Naive thymus-derived CD8-positive, alpha-beta T cell (primary cell): ENCODE results near the gene MYRFL. TPM values are rescaled to one million over a fixed set of nuclear protein-coding genes. Genes with fewer than 3 reads are reported as not detected.
A peak's percentile ranks its signal among the peaks of the same experiment; 100 is the strongest.
"Not testable (repeated sequence)": the region's sequence is repeated elsewhere in the genome, so short reads cannot be mapped to it uniquely, and the experiment has no call there.

ENCODE experiments used
- ATAC-seq, 2 donors: fragments of 150-1000 bp; cut with Tn5 transposase in 1 of 2; sonication (Bioruptor Pico), chemical (Tn5 transposase) in 1 of 2; 1 replicate in 1 of 2; 2 replicates in 1 of 2; pipeline ENCODE4 v1.10.0; 2021; ENCODE audit warnings: mild to moderate bottlenecking in 2 of 2, moderate library complexity in 2 of 2
- POLR2A ChIA-PET: fragments of 350-600 bp; sonication (Branson Sonifier 250); formaldehyde crosslinking; loops from one replicate; lab custom pipeline; 2021; ENCODE audit warnings: antibody characterized with exemption; lab: Charles Lee
- DNase-seq, 10 donors: peaks; one replicate each; pipeline versions ENCODE4 v3.0.0 to v3.0.0-alpha.2; 2020 to 2022
- H3K27ac Mint-ChIP-seq, 10 donors: one replicate each; pipeline ENCODE4 v1.8.0; 2020 to 2022; ENCODE audit warnings: mild to moderate bottlenecking in 10 of 10, mixed read lengths in 10 of 10, moderate library complexity in 4 of 10, inconsistent platforms in 1 of 10
- H3K27me3 Mint-ChIP-seq, 5 donors: one replicate each; pipeline ENCODE4 v1.8.0; 2021 to 2022; ENCODE audit warnings: mixed read lengths in 5 of 5
- H3K36me3 Mint-ChIP-seq, 3 donors: one replicate each; pipeline ENCODE4 v1.8.0; 2020 to 2022; ENCODE audit warnings: mixed read lengths in 3 of 3, mild to moderate bottlenecking in 2 of 3, inconsistent platforms in 1 of 3
- H3K4me1 Mint-ChIP-seq, 4 donors: one replicate each; pipeline ENCODE4 v1.8.0; 2021 to 2022; ENCODE audit warnings: mixed read lengths in 4 of 4
- H3K4me3 Mint-ChIP-seq, 10 donors: one replicate each; pipeline ENCODE4 v1.8.0; 2020 to 2022; ENCODE audit warnings: mild to moderate bottlenecking in 10 of 10, mixed read lengths in 10 of 10, moderate library complexity in 6 of 10, inconsistent platforms in 1 of 10
- H3K9me3 Mint-ChIP-seq, 9 donors: one replicate each; pipeline ENCODE4 v1.8.0; 2020 to 2022; ENCODE audit warnings: mixed read lengths in 9 of 9, mild to moderate bottlenecking in 3 of 9, inconsistent platforms in 1 of 9, moderate library complexity in 1 of 9
- polyA plus RNA-seq, 3 donors: library from polyadenylated mRNA; unstranded; fragments of 300-500 nt; fragmentation: Illumina TruSeq; gene quantifications; one replicate each; pipeline ENCODE4 v1.2.3, GENCODE V29; 2021
- total RNA-seq, 8 experiments: library from RNA in 2 of 8; stranded (reverse) in 2 of 8; gene quantifications; one replicate each; pipeline ENCODE4 v1.2.3 and lab custom pipeline; 2021 to 2026

MYRFL gene
- total and polyA plus RNA-seq, 5 experiments from 2014 or later = not detected

- no peak for ATAC-seq
- Mint-ChIP-seq H3K4me3 (no peak overlapping the region), H3K27me3 (peaks cover 0 to 7% (median 3%) of the 10 kb centered on the region in 5 donors), H3K9me3 (peaks cover 0 to 26% (median 15%) of the 10 kb centered on the region in 9 donors), H3K27ac (no peak overlapping the region), H3K4me1 (no peaks in the 10 kb centered on the region), H3K36me3 (peaks cover 0 to 14% (median 3%) of the 10 kb centered on the region in 3 donors)
- POLR2A ChIA-PET = no interaction called here
- DNase-seq = no peak
These were observed 26.9 kb downstream of the MYRFL start for GRCh38 chr12:69851976-69852375.

GRCh38 chr12:69853176-69853961 is 28.3 kb downstream of the MYRFL start:
- DNase-seq, ATAC-seq, H3K27ac Mint-ChIP-seq, H3K4me3 Mint-ChIP-seq, H3K27me3 Mint-ChIP-seq, POLR2A ChIA-PET, H3K4me1 Mint-ChIP-seq: not testable (repeated sequence)
- peaks cover 0 to 31% (median 18%) of the 10 kb centered on the region in 9 donors for H3K9me3 Mint-ChIP-seq
- H3K36me3 Mint-ChIP-seq = peaks cover 0 to 14% (median 3%) of the 10 kb centered on the region in 3 donors

- POLR2A ChIA-PET = no interaction called here
- no peaks in the 10 kb centered on the region for H3K4me1 Mint-ChIP-seq
- no peak overlapping the region for H3K4me3 Mint-ChIP-seq
- peaks cover 0 to 6% (median 0%) of the 10 kb centered on the region in 9 donors for H3K9me3 Mint-ChIP-seq
- no peak for ATAC-seq
- peaks cover 0 to 3% (median 0%) of the 10 kb centered on the region in 3 donors for H3K36me3 Mint-ChIP-seq
- no peak for DNase-seq
- H3K27me3 Mint-ChIP-seq = peaks cover 6 to 31% (median 26%) of the 10 kb centered on the region in 5 donors
- H3K27ac Mint-ChIP-seq = no peak overlapping the region
These were observed 41.7 kb downstream of the MYRFL start for GRCh38 chr12:69866698-69867097.

- ATAC-seq = no peak
- Mint-ChIP-seq H3K36me3 (peaks cover 0 to 3% (median 0%) of the 10 kb centered on the region in 3 donors), H3K27me3 (peaks cover 8 to 33% (median 27%) of the 10 kb centered on the region in 5 donors), H3K27ac (no peak overlapping the region), H3K4me3 (no peak overlapping the region), H3K4me1 (no peaks in the 10 kb centered on the region), H3K9me3 (peaks cover 0 to 2% (median 0%) of the 10 kb centered on the region in 9 donors)
- no peak for DNase-seq
- POLR2A ChIA-PET = no interaction called here
These were observed 43.7 kb downstream of the MYRFL start for GRCh38 chr12:69868695-69869094.

- ATAC-seq = no peak
- H3K27me3 Mint-ChIP-seq = peaks cover 6 to 30% (median 16%) of the 10 kb centered on the region in 5 donors
- no peak overlapping the region for H3K27ac Mint-ChIP-seq
- H3K4me3 Mint-ChIP-seq = no peak overlapping the region
- DNase-seq = no peak
- H3K9me3 Mint-ChIP-seq = no peaks in the 10 kb centered on the region
- H3K4me1 Mint-ChIP-seq = no peaks in the 10 kb centered on the region
- POLR2A ChIA-PET = no interaction called here
- H3K36me3 Mint-ChIP-seq = peaks cover 0 to 3% (median 0%) of the 10 kb centered on the region in 3 donors
These were observed 47.8 kb downstream of the MYRFL start for GRCh38 chr12:69872804-69873203.

GRCh38 chr12:69873429-69873828 is 48.4 kb downstream of the MYRFL start:
- POLR2A ChIA-PET = no interaction called here
- ATAC-seq (no peak), DNase-seq (no peak)
- no peaks in the 10 kb centered on the region for H3K9me3 Mint-ChIP-seq
- peaks cover 6 to 30% (median 15%) of the 10 kb centered on the region in 5 donors for H3K27me3 Mint-ChIP-seq
- H3K27ac Mint-ChIP-seq = no peak overlapping the region
- H3K4me1 Mint-ChIP-seq = no peaks in the 10 kb centered on the region
- H3K4me3 Mint-ChIP-seq = no peak overlapping the region
- peaks cover 0 to 3% (median 0%) of the 10 kb centered on the region in 3 donors for H3K36me3 Mint-ChIP-seq

GRCh38 chr12:69874606-69875005 is 49.6 kb downstream of the MYRFL start:
- H3K4me1 Mint-ChIP-seq = peaks cover 0 to 6% (median 4%) of the 10 kb centered on the region in 4 donors
- no peak overlapping the region for H3K27ac Mint-ChIP-seq
- peaks cover 11 to 31% (median 20%) of the 10 kb centered on the region in 5 donors for H3K27me3 Mint-ChIP-seq
- POLR2A ChIA-PET = no interaction called here
- H3K9me3 Mint-ChIP-seq = no peaks in the 10 kb centered on the region
- no peak overlapping the region for H3K4me3 Mint-ChIP-seq
- no peak for ATAC-seq
- no peak for DNase-seq
- H3K36me3 Mint-ChIP-seq = peaks cover 0 to 2% (median 0%) of the 10 kb centered on the region in 3 donors

GRCh38 chr12:69875416-69875935 is 50.4 kb downstream of the MYRFL start:
- POLR2A ChIA-PET = no interaction called here
- peaks cover 10 to 28% (median 18%) of the 10 kb centered on the region in 5 donors for H3K27me3 Mint-ChIP-seq
- H3K27ac Mint-ChIP-seq = peak overlapping the region in 1 of 10 donors; percentile 53
- no peak overlapping the region for H3K4me3 Mint-ChIP-seq
- DNase-seq (no peak), ATAC-seq (no peak)
- no peaks in the 10 kb centered on the region for H3K36me3 Mint-ChIP-seq
- no peaks in the 10 kb centered on the region for H3K9me3 Mint-ChIP-seq
- H3K4me1 Mint-ChIP-seq = peaks cover 1 to 8% (median 4%) of the 10 kb centered on the region in 4 donors

GRCh38 chr12:69879007-69879960 is 54.3 kb downstream of the MYRFL start:
- POLR2A ChIA-PET = no interaction called here
- DNase-seq (peak; percentile 31 to 80 (median 54)), ATAC-seq (peak; percentile 82 to 84)
- peak overlapping the region in 1 of 10 donors; percentile 45 for H3K4me3 Mint-ChIP-seq
- peaks cover 1 to 8% (median 4%) of the 10 kb centered on the region in 4 donors for H3K4me1 Mint-ChIP-seq
- no peaks in the 10 kb centered on the region for H3K36me3 Mint-ChIP-seq
- H3K27me3 Mint-ChIP-seq = peaks cover 8 to 35% (median 17%) of the 10 kb centered on the region in 5 donors
- no peaks in the 10 kb centered on the region for H3K9me3 Mint-ChIP-seq
- H3K27ac Mint-ChIP-seq = no peak overlapping the region

- Mint-ChIP-seq H3K4me1 (peaks cover 1 to 8% (median 4%) of the 10 kb centered on the region in 4 donors), H3K4me3 (no peak overlapping the region), H3K27me3 (peaks cover 8 to 35% (median 17%) of the 10 kb centered on the region in 5 donors), H3K36me3 (no peaks in the 10 kb centered on the region), H3K9me3 (no peaks in the 10 kb centered on the region), H3K27ac (no peak overlapping the region)
- POLR2A ChIA-PET = no interaction called here
- no peak for DNase-seq
- ATAC-seq = no peak
These were observed 55.5 kb downstream of the MYRFL start for GRCh38 chr12:69880571-69880970.

- Mint-ChIP-seq H3K4me3 (no peak overlapping the region), H3K27me3 (peaks cover 8 to 35% (median 12%) of the 10 kb centered on the region in 5 donors), H3K4me1 (peaks cover 1 to 8% (median 4%) of the 10 kb centered on the region in 4 donors), H3K36me3 (no peaks in the 10 kb centered on the region), H3K27ac (no peak overlapping the region), H3K9me3 (no peaks in the 10 kb centered on the region)
- DNase-seq (no peak), ATAC-seq (no peak)
- POLR2A ChIA-PET = interaction anchor here (0.7 kb wide), 1 partner anchor 718 kb away, joined by 3 read pairs; no protein-coding TSS in a partner anchor
These were observed 56.7 kb downstream of the MYRFL start for GRCh38 chr12:69881771-69882170.

- no peaks in the 10 kb centered on the region for H3K9me3 Mint-ChIP-seq
- H3K36me3 Mint-ChIP-seq = no peaks in the 10 kb centered on the region
- peaks cover 1 to 17% (median 2%) of the 10 kb centered on the region in 5 donors for H3K27me3 Mint-ChIP-seq
- H3K27ac Mint-ChIP-seq = no peak overlapping the region
- DNase-seq (no peak), ATAC-seq (no peak)
- H3K4me1 Mint-ChIP-seq = peaks cover 0 to 4% (median under 1%) of the 10 kb centered on the region in 4 donors
- POLR2A ChIA-PET = no interaction called here
- H3K4me3 Mint-ChIP-seq = no peak overlapping the region
These were observed 59.4 kb downstream of the MYRFL start for GRCh38 chr12:69884386-69884785.
